Activated CD8-positive, alpha-beta T cell treated with anti-CD3 and anti-CD28 coated beads for 36 hours (primary cell): ENCODE results near the gene PHEX. TPM values are rescaled to one million over a fixed set of nuclear protein-coding genes. Genes with fewer than 3 reads are reported as not detected.

Experiments
- ATAC-seq: fragments of 200-7000 bp; cut with Tn5 transposase; one replicate; pipeline ENCODE4 v1.10.0; 2021; ENCODE audit warnings: mild to moderate bottlenecking, moderate library complexity
- CTCF ChIA-PET: fragments of 350-600 bp; sonication (Branson Sonifier 250); formaldehyde crosslinking; loops from one replicate; lab custom pipeline; 2021; ENCODE audit warnings: antibody characterized with exemption; lab: Charles Lee
- POLR2A ChIA-PET: fragments of 350-600 bp; sonication (Branson Sonifier 250); formaldehyde crosslinking; loops from one replicate; lab custom pipeline; 2021; ENCODE audit warnings: antibody characterized with exemption; lab: Charles Lee
- DNase-seq: peaks from one replicate; pipeline ENCODE4 v3.0.0-alpha.2; 2020
- H3K27ac Mint-ChIP-seq: one replicate; pipeline ENCODE4 v1.8.0; 2021; ENCODE audit warnings: mild to moderate bottlenecking, mixed read lengths
- H3K27me3 Mint-ChIP-seq: one replicate; pipeline ENCODE4 v1.8.0; 2021; ENCODE audit warnings: mixed read lengths
- H3K36me3 Mint-ChIP-seq: one replicate; pipeline ENCODE4 v1.8.0; 2021; ENCODE audit warnings: low read depth, mixed read lengths
- H3K4me1 Mint-ChIP-seq: one replicate; pipeline ENCODE4 v1.8.0; 2021; ENCODE audit warnings: low read depth, mixed read lengths
- H3K4me3 Mint-ChIP-seq: one replicate; pipeline ENCODE4 v1.8.0; 2021; ENCODE audit warnings: mild to moderate bottlenecking, moderate library complexity, mixed read lengths
- H3K9me3 Mint-ChIP-seq: one replicate; pipeline ENCODE4 v1.8.0; 2021; ENCODE audit warnings: mixed read lengths
- intact Hi-C: fragments of 100-400 bp; cut with micrococcal nuclease; formaldehyde crosslinking; loops from one replicate; pipeline ENCODE4 v1.10.0; 2022
- total RNA-seq, 2 experiments: library from RNA; stranded (reverse); gene quantifications; one replicate each; pipeline ENCODE4 v1.2.3, GENCODE V29; 2021
- TF ChIP-seq, protein P1 (sequence below): fragments of 200-600 bp; IDR thresholded peaks from one replicate; pipeline ENCODE4 v1.8.0; 2022; ENCODE audit warnings: antibody characterized with exemption, mild to moderate bottlenecking

Gene PHEX
- total RNA-seq, 2 experiments from 2014 or later: 22.7 to 25.2 TPM

DNA sequence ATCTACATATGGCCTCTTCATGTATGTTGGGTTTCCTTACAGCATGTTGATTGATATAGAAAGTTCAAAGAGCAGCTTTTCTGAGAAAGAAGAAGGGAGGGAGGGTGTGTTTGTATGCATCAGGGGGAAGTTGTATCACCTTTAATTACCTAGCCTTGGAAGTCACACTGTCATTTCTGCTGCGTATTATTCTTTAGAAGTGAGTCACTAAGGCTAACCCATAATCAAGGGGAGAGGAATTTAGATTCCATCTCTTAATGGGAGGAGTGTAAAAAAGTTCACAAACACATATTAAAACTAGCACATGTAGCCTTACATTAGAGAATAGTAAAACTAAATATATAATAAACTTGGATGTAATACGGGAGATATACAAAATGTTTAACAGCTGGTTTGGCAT, 154.0 kb downstream of the PHEX start:
- no peaks in the 10 kb centered on the region for H3K27me3 Mint-ChIP-seq
- TF ChIP-seq, protein P1, sequence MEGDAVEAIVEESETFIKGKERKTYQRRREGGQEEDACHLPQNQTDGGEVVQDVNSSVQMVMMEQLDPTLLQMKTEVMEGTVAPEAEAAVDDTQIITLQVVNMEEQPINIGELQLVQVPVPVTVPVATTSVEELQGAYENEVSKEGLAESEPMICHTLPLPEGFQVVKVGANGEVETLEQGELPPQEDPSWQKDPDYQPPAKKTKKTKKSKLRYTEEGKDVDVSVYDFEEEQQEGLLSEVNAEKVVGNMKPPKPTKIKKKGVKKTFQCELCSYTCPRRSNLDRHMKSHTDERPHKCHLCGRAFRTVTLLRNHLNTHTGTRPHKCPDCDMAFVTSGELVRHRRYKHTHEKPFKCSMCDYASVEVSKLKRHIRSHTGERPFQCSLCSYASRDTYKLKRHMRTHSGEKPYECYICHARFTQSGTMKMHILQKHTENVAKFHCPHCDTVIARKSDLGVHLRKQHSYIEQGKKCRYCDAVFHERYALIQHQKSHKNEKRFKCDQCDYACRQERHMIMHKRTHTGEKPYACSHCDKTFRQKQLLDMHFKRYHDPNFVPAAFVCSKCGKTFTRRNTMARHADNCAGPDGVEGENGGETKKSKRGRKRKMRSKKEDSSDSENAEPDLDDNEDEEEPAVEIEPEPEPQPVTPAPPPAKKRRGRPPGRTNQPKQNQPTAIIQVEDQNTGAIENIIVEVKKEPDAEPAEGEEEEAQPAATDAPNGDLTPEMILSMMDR: no peak
- ChIA-PET CTCF (interaction anchor here (1.3 kb wide), 1 partner anchor 201 kb away, joined by 7 read pairs; no protein-coding TSS in a partner anchor), POLR2A (no interaction called here)
- H3K4me1 Mint-ChIP-seq: peaks cover 3% of the 10 kb centered on the region
- DNase-seq: no peak
- intact Hi-C loops: no loop called here
- peaks cover 6% of the 10 kb centered on the region for H3K36me3 Mint-ChIP-seq
- no peak overlapping the region for H3K4me3 Mint-ChIP-seq
- H3K9me3 Mint-ChIP-seq: no peaks in the 10 kb centered on the region
- no peak overlapping the region for H3K27ac Mint-ChIP-seq
- ATAC-seq: no peak

DNA sequence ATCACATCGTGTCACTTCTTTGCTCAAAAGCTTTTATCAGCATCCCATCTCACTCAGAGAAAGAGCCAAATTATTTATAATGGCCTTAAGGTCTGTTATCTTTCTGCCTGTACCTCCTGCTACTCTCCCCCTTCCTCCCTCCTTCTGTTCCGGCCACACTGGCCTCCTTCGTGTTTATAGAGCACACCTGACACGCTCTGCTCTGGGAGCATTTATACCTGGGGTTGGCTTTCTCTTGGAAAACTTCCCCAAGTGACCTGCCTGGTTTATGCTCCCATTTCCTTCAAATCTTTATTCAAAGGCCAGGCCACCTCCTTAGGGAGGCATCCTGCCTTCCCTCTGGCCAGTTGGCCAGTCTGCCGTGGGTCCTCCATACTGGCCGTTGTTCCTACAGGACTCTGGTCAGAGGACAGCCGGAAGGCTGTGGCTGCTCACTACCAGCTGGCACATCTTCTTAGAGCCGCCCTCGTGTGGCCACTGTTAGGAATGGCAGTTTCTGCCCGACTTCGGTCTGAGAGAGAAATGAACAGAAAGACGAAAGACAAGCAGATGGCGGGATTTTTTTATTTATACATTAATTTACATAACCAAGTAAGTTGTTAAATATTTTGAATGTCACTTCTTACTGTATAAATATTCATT, 160.4 kb downstream of the PHEX start:
- Mint-ChIP-seq H3K27ac (no peak overlapping the region), H3K4me3 (no peak overlapping the region), H3K4me1 (peaks cover 11% of the 10 kb centered on the region), H3K9me3 (no peaks in the 10 kb centered on the region), H3K27me3 (no peaks in the 10 kb centered on the region), H3K36me3 (peaks cover 9% of the 10 kb centered on the region)
- ChIA-PET POLR2A (no interaction called here), CTCF (interaction anchor here (0.6 to 2.7 kb wide), 2 partner anchors 11 to 208 kb away, joined by 3 to 10 read pairs; no protein-coding TSS in a partner anchor)
- DNase-seq: peak; percentile 58
- intact Hi-C loops: loop anchor here (5.0 kb wide), 1 partner anchor 205 kb away; no protein-coding TSS in a partner anchor
- TF ChIP-seq, protein P1: peak; percentile 61
- ATAC-seq: peak; percentile 65

DNA sequence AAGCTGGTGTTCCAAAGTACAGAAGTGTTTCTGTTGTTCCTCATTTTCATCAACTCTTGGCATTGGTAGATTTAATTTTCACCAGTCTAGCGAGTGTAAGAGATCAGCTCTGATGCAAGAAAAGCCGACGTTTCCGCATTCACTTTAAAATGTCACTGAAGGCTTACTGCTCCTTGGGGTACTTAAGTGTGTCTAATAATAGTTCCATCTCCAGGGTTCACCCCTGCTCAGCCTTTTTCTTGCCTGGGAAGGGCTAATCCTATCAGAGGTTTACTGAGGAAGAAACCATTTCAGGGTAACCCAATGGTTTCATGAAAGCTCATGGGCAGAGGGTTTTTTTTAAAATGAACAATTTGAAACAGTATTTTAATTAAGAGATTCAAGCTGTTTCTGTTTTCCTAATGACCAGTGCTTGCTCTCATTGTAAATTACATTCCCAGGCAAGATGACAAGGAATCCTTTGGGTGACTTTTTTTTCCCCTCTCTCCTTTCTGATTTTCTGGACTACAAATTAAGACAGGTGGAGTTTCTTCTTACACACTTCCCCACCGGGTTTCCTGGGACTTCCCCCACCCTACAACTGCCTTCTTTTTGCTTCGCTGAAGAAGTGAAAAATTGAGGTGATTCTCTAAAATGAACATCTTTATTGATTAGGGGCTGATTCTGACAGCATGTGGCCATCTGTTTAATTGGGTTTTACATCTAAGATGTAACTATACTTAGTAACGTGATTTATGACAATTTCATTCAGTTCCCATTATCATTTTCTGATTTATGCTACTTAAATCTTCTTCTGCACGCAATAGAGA, 161.9 kb downstream of the PHEX start:
- Mint-ChIP-seq H3K27me3 (no peaks in the 10 kb centered on the region), H3K27ac (no peak overlapping the region), H3K9me3 (no peaks in the 10 kb centered on the region), H3K36me3 (peaks cover 12% of the 10 kb centered on the region), H3K4me3 (no peak overlapping the region), H3K4me1 (peaks cover 11% of the 10 kb centered on the region)
- ATAC-seq: no peak
- TF ChIP-seq, protein P1: no peak
- ChIA-PET CTCF (interaction anchor here (0.7 to 1.8 kb wide), 4 partner anchors 58 to 220 kb away, joined by 3 to 12 read pairs (median 4); no protein-coding TSS in a partner anchor), POLR2A (no interaction called here)
- intact Hi-C loops: loop anchor here (5.0 kb wide), 1 partner anchor 207 kb away; no protein-coding TSS in a partner anchor
- DNase-seq: peak; percentile 1

DNA sequence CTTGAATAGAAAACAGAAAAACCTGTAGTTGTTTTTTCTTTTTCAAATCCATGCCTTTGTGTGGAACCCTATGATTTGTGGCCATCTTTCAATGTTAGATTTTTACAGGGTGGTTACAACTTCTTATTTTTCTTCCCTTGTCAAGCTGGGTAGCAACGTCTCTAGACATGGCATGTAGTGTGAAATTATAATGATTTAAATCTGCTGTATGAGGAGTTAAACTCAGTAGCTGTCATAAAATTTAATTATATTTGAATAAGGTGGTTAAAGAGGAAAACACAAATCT, 162.5 kb downstream of the PHEX start:
- ATAC-seq (no peak), DNase-seq (no peak)
- H3K36me3 Mint-ChIP-seq: peaks cover 12% of the 10 kb centered on the region
- H3K27ac Mint-ChIP-seq: no peak overlapping the region
- H3K27me3 Mint-ChIP-seq: no peaks in the 10 kb centered on the region
- H3K4me3 Mint-ChIP-seq: no peak overlapping the region
- TF ChIP-seq, protein P1: no peak
- no peaks in the 10 kb centered on the region for H3K9me3 Mint-ChIP-seq
- ChIA-PET POLR2A (no interaction called here), CTCF (interaction anchor here (1.3 to 1.8 kb wide), 2 partner anchors 207 to 210 kb away, joined by 4 to 12 read pairs; no protein-coding TSS in a partner anchor)
- intact Hi-C loops: loop anchor here (5.0 kb wide), 1 partner anchor 207 kb away; no protein-coding TSS in a partner anchor
- H3K4me1 Mint-ChIP-seq: peaks cover 11% of the 10 kb centered on the region

DNA sequence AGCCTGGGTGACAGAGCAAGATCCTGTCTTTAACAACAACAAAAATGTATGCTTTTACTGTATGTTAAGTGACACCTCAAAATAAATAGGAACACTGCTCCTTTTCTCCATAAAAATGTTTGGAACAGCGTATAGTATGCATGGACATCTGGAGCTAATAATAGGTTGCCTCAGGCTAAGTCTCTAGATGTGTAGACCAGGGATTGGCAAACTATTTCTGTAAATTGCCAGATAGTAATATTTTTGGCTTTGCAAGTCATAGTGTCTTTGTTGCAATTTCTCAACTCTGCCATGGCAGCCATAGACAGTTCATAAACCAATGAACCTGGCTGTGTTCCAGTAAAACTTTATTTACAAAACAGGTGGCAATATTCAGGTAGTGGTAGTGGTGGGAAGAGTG, 164.0 kb downstream of the PHEX start:
- Mint-ChIP-seq H3K36me3 (peaks cover 12% of the 10 kb centered on the region), H3K9me3 (no peaks in the 10 kb centered on the region), H3K27ac (no peak overlapping the region), H3K27me3 (no peaks in the 10 kb centered on the region), H3K4me3 (no peak overlapping the region), H3K4me1 (peaks cover 11% of the 10 kb centered on the region)
- ATAC-seq (no peak), DNase-seq (no peak)
- intact Hi-C loops: no loop called here
- TF ChIP-seq, protein P1: no peak
- CTCF ChIA-PET: interaction anchor here (0.7 kb wide), 1 partner anchor 1667 kb away, joined by 3 read pairs; no protein-coding TSS in a partner anchor
- POLR2A ChIA-PET: no interaction called here
